Brain microvascular endothelial cell (primary cell): ENCODE results near the gene PIAS1.
"Not testable (repeated sequence)": the region's sequence is repeated elsewhere in the genome, so short reads cannot be mapped to it uniquely, and the experiment has no call there.

Source experiments
- DNase-seq: peaks from one replicate; pipeline ENCODE4 v3.0.0-alpha.2; 2020
- H3K27ac ChIP-seq: fragments of 250-450 bp; sonication (Bioruptor Pico); 2 replicates; pipeline ENCODE4 v1.5.1; 2020; ENCODE audit warnings: mild to moderate bottlenecking, moderate library complexity
- H3K27me3 ChIP-seq: fragments of 250-450 bp; sonication (Bioruptor Pico); replicated peaks from 2 replicates; pipeline ENCODE4 v1.5.1; 2020; ENCODE audit warnings: mild to moderate bottlenecking
- H3K36me3 ChIP-seq: fragments of 250-450 bp; sonication (Bioruptor Pico); replicated peaks from 2 replicates; pipeline ENCODE4 v1.5.1; 2020; ENCODE audit warnings: mild to moderate bottlenecking
- H3K4me3 ChIP-seq: 2 replicates; pipeline ENCODE4 v1.5.1; 2011; ENCODE audit warnings: low read depth, mild to moderate bottlenecking, control low read depth, low read length, moderate library complexity
- CTCF ChIP-seq: IDR thresholded peaks from 2 replicates; pipeline ENCODE4 v1.5.1; 2011; ENCODE audit warnings: low read depth, mild to moderate bottlenecking, moderate library complexity, low read length, control low read depth, inconsistent platforms; ENCODE audit errors: missing control alignments
- in situ Hi-C: cut with HindIII; loops from 2 replicates; pipeline ENCODE4 v1.10.0; 2017; ENCODE audit warnings: low sequenced_read_pairs, low pct_ligation_motif_present

The PIAS1 gene

DNA sequence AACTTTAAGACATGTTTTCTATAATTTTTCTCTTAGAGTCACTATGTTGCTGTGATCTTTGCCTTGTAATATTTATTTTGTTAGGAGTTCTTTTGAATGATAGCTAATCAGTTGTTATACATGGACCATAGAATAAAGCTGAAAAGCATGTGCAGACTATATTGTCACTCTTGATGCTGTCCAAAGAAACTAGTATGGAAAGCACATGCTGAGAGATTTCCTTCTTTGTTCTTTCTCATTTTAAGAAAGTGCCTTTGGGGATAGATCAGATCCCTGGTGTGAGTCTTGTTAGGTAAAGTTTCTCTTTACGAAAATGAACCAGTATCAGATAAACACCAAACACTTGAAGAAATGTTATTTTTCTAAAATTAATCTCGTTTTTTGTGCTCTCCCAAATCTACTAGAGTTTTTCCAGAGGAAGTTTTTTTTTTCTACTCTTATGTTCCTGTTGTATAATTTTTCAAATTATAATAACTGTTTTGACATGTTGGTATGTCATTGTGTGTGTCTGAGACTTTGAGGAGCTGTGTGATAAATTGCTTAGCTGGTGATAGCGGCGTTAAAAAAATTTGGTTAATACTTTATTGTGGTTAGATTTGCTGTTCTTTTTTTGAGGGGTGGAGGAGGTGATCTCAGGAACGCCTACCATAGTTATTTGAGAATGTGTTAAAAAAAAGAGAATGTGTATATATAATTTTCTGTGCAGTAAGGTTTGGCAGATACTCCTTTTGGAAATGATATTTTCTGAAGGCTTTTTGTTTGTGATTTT is 2.2 kb downstream of the PIAS1 start:
- TF ChIP-seq CTCF, result no peak
- Histone ChIP-seq H3K27ac (no peak overlapping the region), H3K27me3 (no peaks in the 10 kb centered on the region), H3K36me3 (no peaks in the 10 kb centered on the region), H3K4me3 (no peak overlapping the region)
- DNase-seq, result no peak
- in situ Hi-C loops, result no loop called here

- no peak for TF ChIP-seq CTCF
- DNase-seq, result no peak
- in situ Hi-C loops, result no loop called here
- Histone ChIP-seq H3K27ac (no peak overlapping the region), H3K27me3 (no peaks in the 10 kb centered on the region), H3K4me3 (no peak overlapping the region), H3K36me3 (no peaks in the 10 kb centered on the region)
Measured at GRCh38 chr15:68057034-68057433, 2.9 kb downstream of the PIAS1 start.

DNA sequence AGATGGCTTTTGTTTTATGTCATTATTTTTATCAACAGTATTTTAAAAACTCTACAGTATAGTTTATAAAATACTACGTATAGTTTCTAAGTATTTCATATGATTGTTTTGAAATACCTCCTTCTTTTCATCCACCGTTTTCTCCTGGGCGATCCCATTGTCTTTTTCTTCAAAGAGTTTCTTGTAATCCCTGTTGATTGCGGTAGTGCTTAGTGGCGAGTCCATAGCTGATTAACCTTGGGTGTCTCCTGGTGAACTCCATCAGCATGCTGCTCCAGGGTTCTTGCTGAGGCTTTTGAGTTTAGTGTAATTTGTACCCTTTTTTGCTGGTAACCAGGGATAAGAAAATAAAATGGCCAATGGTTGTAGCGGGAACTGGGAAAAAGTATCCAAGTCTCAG is 3.6 kb downstream of the PIAS1 start:
- in situ Hi-C loops, result no loop called here
- no peak for TF ChIP-seq CTCF
- no peaks in the 10 kb centered on the region for H3K27me3 ChIP-seq
- H3K4me3 ChIP-seq, result no peak overlapping the region
- H3K27ac ChIP-seq, result no peak overlapping the region
- H3K36me3 ChIP-seq, result no peaks in the 10 kb centered on the region
- DNase-seq, result no peak

DNA sequence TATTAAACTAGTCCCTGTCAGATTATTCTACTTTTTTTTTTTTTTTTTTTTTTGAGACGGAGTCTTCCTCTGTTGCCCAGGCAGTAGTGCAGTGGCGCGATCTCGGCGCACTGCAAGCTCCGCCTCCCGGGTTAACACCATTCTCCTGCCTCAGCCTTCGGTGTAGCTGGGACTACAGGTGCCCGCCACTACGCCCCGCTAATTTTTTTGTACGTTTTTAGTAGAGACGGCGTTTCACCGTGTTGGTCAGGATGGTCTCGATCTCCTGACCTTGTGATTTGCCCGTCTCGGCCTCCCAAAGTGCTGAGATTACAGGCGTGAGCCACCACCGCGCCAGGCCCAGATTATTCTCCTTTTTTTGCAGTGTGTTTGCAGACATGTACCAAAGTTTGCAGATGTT is 4.9 kb downstream of the PIAS1 start:
- H3K27me3 ChIP-seq, H3K27ac ChIP-seq, in situ Hi-C loops, H3K4me3 ChIP-seq, DNase-seq, H3K36me3 ChIP-seq: not testable (repeated sequence)

DNA sequence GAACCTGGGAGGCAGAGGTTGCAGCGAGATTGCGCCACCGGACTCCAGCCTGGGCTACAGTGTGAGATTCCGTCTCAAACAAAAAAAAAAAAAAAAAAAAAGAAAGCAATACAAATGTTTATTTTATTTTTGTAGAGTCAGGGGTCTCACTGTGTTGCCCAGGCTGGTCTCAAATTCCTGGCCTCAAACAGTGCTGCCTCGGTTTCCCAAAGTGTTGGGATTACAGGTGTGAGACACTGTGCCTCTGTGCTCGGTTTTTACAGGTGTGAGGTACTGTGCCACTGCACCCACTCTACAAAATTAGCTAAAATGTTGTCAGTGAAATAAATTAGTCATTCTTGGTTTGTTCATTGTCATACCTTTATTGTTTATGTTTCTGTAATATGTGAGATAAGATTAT is 5.5 kb downstream of the PIAS1 start:
- Histone ChIP-seq H3K36me3 (no peaks in the 10 kb centered on the region), H3K27me3 (no peaks in the 10 kb centered on the region), H3K27ac (no peak overlapping the region), H3K4me3 (no peak overlapping the region)
- no peak for TF ChIP-seq CTCF
- in situ Hi-C loops, result no loop called here
- DNase-seq, result no peak

DNA sequence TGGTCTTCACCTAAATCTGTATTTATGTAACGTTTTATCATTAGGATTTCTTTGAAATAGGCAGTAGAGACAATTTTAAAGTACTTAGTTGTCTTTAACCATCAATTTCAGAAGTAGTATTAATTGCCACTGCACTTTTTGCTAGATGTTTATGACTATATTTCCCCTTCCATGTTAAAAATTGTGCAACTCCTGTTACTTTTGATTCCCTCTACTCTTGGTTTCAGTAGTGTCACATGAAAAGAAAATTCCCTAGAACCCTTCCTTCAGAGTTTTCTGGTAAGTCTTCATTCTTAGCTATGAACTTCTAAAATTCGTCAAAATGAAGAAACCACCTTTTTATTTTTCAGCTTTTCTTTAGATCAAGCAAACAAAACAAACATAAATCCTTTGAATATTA is 7.1 kb downstream of the PIAS1 start:
- Histone ChIP-seq H3K36me3 (no peaks in the 10 kb centered on the region), H3K4me3 (no peak overlapping the region), H3K27me3 (no peaks in the 10 kb centered on the region), H3K27ac (no peak overlapping the region)
- no peak for DNase-seq
- in situ Hi-C loops, result no loop called here
- no peak for TF ChIP-seq CTCF
